NCI-H2029 treated with DMSO at 0.1 percent for 48 hours (cell line): ENCODE measurements around the gene FMN2.

Experiments used
- DNase-seq: peaks from one replicate; lab custom pipeline; 2025; lab: John Stamatoyannopoulos, UW

The FMN2 gene

GRCh38 chr1:240423246-240423924 lies 331.7 kb downstream of the FMN2 start:
- no peak for DNase-seq

DNA sequence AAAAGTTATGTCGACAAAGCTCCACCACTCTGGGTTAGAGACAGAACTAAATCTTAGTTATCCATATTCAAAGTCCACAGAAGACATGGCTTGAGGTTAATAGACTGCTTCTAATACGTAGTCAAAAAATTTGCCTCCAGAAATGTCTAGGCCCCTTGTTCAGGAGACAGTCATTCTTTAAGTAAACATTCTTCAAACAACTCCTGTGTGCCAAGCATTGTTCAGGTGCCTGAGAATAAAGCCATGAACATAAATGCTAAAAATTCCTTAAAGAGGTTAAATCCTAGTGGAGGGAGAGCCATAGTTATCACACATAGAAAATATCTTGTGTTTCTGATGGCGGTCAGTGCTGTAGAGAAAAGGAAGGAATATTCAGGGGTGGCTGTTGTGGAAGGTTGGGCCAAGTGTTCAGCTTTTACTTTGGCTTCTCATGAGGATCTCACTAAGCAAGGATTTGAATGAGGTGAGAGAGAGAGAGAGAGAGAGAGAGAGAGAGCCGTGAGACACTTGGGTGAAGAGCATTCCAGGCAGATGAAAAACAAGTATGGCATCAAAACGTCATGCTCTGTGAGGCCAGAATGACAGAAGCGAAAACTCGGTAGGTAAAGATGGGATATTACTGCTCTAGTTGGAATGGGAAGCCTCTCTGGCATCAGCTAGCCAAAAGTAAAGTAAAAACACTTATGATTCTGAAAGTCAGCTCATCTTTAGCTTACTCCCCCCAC lies 333.2 kb downstream of the FMN2 start:
- no peak for DNase-seq

DNA sequence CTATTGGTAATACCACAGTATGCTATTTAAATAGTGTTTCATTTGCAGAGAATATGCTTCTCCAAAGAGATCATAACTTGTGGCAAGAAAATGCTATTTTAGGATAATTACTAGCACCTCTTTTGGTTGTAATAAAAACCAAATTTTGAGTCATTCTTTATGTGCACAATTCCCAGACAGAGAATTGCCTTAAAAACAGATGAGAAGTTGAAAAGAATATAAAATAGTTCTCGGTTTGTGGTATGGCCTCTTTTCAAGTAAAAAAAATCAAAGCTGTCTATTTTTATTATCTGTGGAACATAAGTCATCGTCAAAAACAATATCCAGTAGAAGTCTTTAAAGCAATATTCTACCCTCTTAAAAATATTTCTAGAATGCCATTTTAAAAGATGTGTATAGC lies 334.4 kb downstream of the FMN2 start:
- DNase-seq, result no peak

- DNase-seq, result no peak
Observed at GRCh38 chr1:240435996-240436566, 344.4 kb downstream of the FMN2 start.

GRCh38 chr1:240441669-240442068 lies 350.0 kb downstream of the FMN2 start:
- DNase-seq, result no peak

- DNase-seq, result no peak
Observed at GRCh38 chr1:240445369-240445768, 353.7 kb downstream of the FMN2 start.

- no peak for DNase-seq
Observed at GRCh38 chr1:240455228-240455821, 363.6 kb downstream of the FMN2 start.

GRCh38 chr1:240457203-240457602 lies 365.5 kb downstream of the FMN2 start:
- no peak for DNase-seq

DNA sequence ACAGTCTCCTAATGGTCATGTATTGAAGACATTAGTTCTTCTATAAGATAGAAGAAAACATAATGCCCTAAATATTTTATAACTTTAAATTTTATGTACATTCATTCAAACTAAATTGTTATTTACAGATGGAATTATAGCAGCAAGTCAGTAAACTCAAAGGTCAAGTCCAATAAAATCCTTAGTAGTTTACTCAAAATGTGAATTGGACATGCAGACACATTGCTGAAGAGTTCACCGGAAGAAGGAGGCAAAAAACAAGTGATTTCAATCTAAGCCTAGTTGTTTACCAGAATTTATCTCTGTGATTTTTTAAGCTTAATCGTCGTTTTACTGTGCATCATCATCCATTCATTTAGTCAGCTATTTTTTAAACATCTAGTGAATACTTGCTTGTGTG lies 370.6 kb downstream of the FMN2 start:
- DNase-seq, result no peak

DNA sequence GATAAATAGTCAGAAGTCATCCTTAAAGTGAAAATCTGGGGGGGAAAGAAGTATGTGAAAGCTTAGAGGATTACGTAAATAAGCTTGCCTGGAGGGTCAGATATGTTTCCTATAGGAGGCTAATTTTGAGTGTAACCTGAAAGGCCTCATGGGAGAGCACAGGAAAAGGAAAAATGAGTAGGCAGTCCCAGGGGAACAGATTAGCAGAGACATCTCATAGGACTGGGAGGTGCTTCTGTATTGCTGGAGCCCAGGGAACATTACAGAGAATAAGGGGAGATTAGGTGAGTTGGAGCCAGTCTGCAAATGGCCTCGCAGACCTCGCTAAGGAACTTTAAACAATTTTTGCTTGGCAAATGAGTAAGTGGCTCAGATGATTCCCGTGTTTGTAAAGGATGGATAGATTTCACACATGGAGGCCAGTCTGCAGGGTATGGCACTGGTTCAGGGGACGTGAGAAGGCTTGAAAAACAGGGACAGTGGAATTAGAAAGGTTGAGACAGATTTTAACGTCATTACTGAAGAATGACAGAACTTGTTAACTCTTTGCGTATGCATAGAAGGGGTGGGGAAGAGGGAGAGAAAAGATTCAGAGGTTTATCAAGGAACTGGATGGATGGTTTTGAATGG lies 371.2 kb downstream of the FMN2 start:
- no peak for DNase-seq

DNA sequence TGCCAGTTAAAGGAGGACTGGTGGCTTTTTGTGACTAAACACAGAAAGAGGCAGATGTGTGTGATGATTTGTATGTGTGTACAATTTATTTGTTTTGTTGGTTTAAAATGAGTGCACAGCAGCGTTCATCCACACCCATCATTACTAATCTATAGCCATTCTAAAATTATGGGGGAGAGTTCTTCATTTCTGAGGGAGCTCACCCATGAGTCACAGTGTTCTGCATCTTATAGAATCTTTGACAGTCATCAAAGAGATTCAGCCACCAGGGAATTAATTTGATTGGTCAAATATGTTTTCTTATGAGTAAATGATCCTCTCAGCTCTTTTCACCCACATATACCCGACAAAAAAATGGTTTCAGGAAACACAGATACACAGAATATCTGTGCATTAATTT lies 372.4 kb downstream of the FMN2 start:
- no peak for DNase-seq

DNA sequence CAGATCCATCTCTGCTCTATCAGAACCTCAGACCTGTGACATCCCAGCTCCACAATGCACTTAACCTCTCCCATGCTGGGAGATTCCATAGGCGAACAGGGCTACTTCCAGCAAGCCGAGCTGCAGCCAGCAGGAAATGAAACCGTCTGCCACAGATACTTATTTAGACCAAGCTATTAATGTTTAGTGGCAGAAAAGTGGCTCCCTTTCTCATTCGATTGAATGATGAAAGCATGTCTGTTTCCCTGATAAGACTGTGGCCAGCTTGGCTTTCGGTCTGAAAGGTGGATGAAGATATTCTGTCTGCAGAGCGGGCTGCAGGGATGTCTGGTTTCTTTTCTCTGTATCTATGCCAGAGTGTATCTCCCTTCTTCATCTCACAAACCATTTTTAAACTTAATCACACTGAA lies 373.9 kb downstream of the FMN2 start:
- no peak for DNase-seq

DNA sequence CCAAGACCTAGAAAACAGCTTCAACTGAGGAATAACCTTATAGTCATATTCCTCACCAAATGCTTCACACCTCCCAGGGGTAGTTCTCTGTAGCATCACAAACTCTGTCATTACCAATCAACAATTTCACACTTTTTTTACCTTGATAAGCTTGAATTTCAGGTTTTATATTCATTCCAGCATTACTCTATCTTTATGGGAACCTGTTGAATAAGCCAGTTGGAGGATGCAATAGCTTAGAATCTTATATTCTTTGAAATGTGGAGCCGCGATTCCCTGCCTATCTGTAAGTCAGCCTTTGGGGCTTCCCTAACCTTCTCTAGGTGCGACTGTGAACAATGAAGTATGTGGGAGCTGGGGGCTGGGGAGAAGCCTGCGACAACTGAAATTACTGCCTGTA lies 374.8 kb downstream of the FMN2 start:
- no peak for DNase-seq

GRCh38 chr1:240467895-240468294 lies 376.2 kb downstream of the FMN2 start:
- no peak for DNase-seq

DNA sequence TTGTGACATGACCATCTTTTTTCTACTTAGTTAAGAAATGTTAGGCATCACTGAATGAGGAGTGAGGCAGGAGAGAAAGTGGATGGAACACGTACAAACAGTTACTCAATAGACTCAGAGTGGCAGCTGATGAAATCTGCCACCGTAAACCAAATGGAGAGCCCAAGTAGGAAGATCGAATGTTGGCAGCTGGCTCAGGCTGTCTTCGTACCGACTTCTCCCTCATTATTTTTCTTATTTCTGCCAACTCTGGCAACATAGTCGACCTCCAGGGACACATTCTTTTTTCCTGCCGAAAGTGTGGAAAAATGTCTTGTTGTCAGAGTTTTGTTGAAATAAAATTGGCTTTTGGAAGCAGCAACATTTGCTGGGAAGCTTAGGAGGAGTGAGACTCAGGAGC lies 377.0 kb downstream of the FMN2 start:
- no peak for DNase-seq

- no peak for DNase-seq
Observed at GRCh38 chr1:240474133-240474614, 382.5 kb downstream of the FMN2 start.

GRCh38 chr1:240475832-240476231 lies 384.1 kb downstream of the FMN2 start:
- no peak for DNase-seq

DNA sequence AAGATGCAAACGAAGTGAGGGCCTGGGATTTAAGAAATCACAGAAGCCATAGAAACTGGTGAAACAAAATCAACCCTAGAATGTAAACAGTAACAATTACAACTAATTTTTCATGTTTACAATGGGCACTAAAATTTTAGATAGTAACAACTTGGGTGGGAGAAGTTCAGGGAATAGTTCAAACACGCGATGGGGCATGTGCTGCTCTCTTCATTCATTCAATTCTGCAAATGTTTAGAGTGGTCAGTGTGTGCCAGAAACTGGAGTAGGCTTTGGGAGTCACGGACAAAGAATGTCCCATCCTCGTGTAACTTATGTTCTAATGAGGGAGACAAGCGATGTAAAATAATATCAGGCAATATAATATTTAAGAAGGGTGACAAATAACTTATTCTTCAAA lies 386.9 kb downstream of the FMN2 start:
- no peak for DNase-seq

DNA sequence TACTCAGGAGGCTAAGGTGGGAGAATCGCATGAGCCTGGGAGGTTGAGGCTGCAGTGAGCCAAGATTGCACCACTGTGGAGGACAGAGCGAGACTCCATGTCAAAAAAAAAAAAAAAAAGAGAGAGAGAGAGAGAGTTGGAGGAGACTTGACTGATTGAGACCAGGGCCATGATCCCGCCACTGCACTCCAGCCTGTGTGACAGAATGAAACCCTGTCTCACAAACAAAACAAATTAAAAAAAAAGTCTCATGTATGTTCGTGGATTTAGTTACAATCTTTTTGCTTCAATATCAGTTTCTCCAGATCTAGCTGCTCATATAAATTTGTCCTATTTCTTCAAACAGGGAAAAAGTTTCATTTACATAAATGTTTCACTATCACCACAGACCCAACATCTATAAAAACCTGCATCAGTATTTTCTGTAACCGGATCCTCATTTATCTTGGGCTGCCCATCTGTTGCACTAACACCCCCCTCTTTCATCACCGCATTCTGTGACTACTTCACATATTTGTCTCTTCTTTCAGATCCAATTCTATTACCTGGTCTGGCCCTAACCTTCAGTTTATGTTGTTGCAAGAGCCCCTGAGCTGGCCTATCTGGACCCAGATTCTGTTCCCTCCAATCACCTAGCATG lies 393.2 kb downstream of the FMN2 start:
- no peak for DNase-seq

DNA sequence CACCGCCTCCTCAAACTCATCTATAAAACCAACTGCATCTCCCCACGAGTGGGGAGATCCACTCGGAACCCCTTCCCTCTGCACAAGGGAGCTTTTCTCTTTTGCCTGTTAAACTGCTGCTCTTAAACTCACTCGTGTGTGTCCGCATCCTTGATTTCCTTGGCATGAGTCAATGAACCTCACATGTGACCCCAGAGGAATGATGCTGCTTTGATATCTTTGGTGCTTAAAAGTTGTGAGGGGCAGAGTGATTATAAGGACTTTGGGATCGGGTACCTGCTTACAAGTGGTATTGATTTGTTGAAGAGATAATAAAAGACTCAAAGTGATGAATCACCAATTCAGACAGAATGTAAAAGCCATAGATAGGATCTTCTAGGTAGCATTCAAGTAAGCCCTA lies 394.9 kb downstream of the FMN2 start:
- no peak for DNase-seq

GRCh38 chr1:240487493-240487892 lies 395.8 kb downstream of the FMN2 start:
- DNase-seq, result no peak

DNA sequence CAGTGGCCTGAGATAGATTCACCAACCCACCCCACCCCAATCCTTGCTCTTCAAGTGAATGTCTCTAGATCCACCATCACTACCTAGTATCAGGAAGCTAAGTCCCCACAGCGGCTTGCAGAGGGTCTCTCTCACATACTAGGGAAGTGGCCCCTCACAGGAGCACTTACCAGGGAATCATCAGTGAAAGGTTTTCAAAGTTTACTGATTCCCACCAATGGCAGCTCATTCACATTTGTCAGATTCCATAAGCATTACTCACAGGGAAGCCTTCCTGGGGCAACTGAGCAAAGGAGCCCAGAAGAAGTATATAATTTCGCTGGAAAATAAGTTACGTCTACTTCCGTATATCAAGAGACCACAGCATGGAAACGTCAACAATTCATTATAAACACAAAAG lies 399.5 kb downstream of the FMN2 start:
- DNase-seq, result no peak
